Endodermal cell (in vitro differentiated cells): Measurements from ENCODE around the gene ZNF341. TPM values are rescaled to one million over a fixed set of nuclear protein-coding genes. Genes with fewer than 3 reads are reported as not detected.

Experiments used
- DNase-seq: peaks from one replicate; pipeline ENCODE4 v3.0.0-alpha.2; 2017
- H3K27ac ChIP-seq: 2 replicates; pipeline ENCODE4 v1.5.1; 2013; ENCODE audit warnings: mild to moderate bottlenecking, low read depth, low read length, moderate library complexity
- H3K27me3 ChIP-seq: 2 replicates; pipeline ENCODE4 v1.6.1; 2013; ENCODE audit warnings: mild to moderate bottlenecking, low read length, moderate library complexity; ENCODE audit not compliant: insufficient read depth, control insufficient read depth, poor library complexity, severe bottlenecking
- H3K36me3 ChIP-seq: 2 replicates; pipeline ENCODE4 v1.7.0; 2013; ENCODE audit warnings: mild to moderate bottlenecking, low read length, moderate library complexity; ENCODE audit not compliant: control insufficient read depth, insufficient read depth
- H3K4me1 ChIP-seq: one replicate; pipeline ENCODE4 v1.7.0; 2013; ENCODE audit warnings: low read length; ENCODE audit not compliant: control insufficient read depth, insufficient read depth
- H3K4me3 ChIP-seq: 2 replicates; pipeline ENCODE4 v1.5.1; 2013; ENCODE audit warnings: mild to moderate bottlenecking, low read length, moderate library complexity
- H3K9ac ChIP-seq: 2 replicates; pipeline ENCODE4 v1.6.1; 2013; ENCODE audit warnings: mild to moderate bottlenecking, low read length, moderate library complexity; ENCODE audit not compliant: poor library complexity, severe bottlenecking; ENCODE audit errors: extremely low read depth
- H3K9me3 ChIP-seq: 2 replicates; pipeline ENCODE4 v1.6.1; 2013; ENCODE audit warnings: mild to moderate bottlenecking, low read length, moderate library complexity; ENCODE audit not compliant: control insufficient read depth
- H3K27ac Mint-ChIP-seq: 2 replicates; pipeline ENCODE4 v1.8.0; 2020; ENCODE audit warnings: mixed read lengths
- H3K27me3 Mint-ChIP-seq: 2 replicates; pipeline ENCODE4 v1.8.0; 2021; ENCODE audit warnings: mild to moderate bottlenecking, mixed read lengths; ENCODE audit not compliant: insufficient read depth
- H3K36me3 Mint-ChIP-seq: 2 replicates; pipeline ENCODE4 v1.8.0; 2020; ENCODE audit warnings: low read depth, mixed read lengths
- H3K4me1 Mint-ChIP-seq: 2 replicates; pipeline ENCODE4 v1.8.0; 2020; ENCODE audit warnings: mixed read lengths
- H3K4me3 Mint-ChIP-seq: 2 replicates; pipeline ENCODE4 v1.8.0; 2020; ENCODE audit warnings: mild to moderate bottlenecking, moderate library complexity, mixed read lengths
- H3K9me3 Mint-ChIP-seq: 2 replicates; pipeline ENCODE4 v1.8.0; 2020; ENCODE audit warnings: mild to moderate bottlenecking, mixed read lengths
- WGBS, 2 experiments: methylation state at CpG; one replicate each; pipeline versions ENCODE4 v1.1.5 to v1.1.7; 2013; ENCODE audit warnings: missing lambda C conversion rate in 2 of 2, mixed read lengths in 1 of 2; ENCODE audit not compliant: insufficient coverage in 1 of 2, insufficient read length in 1 of 2; 5-methylcytosine and 5-hydroxymethylcytosine counted together
- total RNA-seq, 2 donors: library from RNA; stranded (reverse); fragmentation: NEBNext Ultra II Directional in 1 of 2; extraction: Animal tissue kit (Norgen Biotek cat#: 25700) in 1 of 2; gene quantifications; 2 replicates in 1 of 2; 3 replicates in 1 of 2; pipeline ENCODE4 v1.2.1, GENCODE V29; 2021
- TF ChIP-seq, protein P1 (sequence below): fragments of 200-600 bp; sonication (generic); conservative IDR thresholded peaks from 2 replicates; pipeline ENCODE4 v1.5.0; 2021; ENCODE audit warnings: antibody characterized with exemption, mild to moderate bottlenecking

The ZNF341 gene
- total RNA-seq, 2 donors from 2014 or later: 5.4 to 6.5 TPM

- Mint-ChIP-seq H3K36me3 (peaks cover 19% of the 10 kb centered on the region), H3K27me3 (no peaks in the 10 kb centered on the region), H3K4me1 (no peaks in the 10 kb centered on the region), H3K4me3 (no peak overlapping the region), H3K27ac (no peak overlapping the region), H3K9me3 (no peaks in the 10 kb centered on the region)
- Histone ChIP-seq H3K4me3 (no peak overlapping the region), H3K9me3 (no peaks in the 10 kb centered on the region), H3K27ac (no peak overlapping the region), H3K27me3 (no peaks in the 10 kb centered on the region), H3K4me1 (no peaks in the 10 kb centered on the region), H3K36me3 (peaks cover 10% of the 10 kb centered on the region), H3K9ac (no peak overlapping the region)
- TF ChIP-seq, protein P1, sequence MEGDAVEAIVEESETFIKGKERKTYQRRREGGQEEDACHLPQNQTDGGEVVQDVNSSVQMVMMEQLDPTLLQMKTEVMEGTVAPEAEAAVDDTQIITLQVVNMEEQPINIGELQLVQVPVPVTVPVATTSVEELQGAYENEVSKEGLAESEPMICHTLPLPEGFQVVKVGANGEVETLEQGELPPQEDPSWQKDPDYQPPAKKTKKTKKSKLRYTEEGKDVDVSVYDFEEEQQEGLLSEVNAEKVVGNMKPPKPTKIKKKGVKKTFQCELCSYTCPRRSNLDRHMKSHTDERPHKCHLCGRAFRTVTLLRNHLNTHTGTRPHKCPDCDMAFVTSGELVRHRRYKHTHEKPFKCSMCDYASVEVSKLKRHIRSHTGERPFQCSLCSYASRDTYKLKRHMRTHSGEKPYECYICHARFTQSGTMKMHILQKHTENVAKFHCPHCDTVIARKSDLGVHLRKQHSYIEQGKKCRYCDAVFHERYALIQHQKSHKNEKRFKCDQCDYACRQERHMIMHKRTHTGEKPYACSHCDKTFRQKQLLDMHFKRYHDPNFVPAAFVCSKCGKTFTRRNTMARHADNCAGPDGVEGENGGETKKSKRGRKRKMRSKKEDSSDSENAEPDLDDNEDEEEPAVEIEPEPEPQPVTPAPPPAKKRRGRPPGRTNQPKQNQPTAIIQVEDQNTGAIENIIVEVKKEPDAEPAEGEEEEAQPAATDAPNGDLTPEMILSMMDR: no peak
- 92 to 100% methylated on average over 3 of the region's 3 CpGs for WGBS, 2 experiments
- no peak for DNase-seq
These were observed 40.6 kb downstream of the ZNF341 start for GRCh38 chr20:33772439-33772838.

DNA sequence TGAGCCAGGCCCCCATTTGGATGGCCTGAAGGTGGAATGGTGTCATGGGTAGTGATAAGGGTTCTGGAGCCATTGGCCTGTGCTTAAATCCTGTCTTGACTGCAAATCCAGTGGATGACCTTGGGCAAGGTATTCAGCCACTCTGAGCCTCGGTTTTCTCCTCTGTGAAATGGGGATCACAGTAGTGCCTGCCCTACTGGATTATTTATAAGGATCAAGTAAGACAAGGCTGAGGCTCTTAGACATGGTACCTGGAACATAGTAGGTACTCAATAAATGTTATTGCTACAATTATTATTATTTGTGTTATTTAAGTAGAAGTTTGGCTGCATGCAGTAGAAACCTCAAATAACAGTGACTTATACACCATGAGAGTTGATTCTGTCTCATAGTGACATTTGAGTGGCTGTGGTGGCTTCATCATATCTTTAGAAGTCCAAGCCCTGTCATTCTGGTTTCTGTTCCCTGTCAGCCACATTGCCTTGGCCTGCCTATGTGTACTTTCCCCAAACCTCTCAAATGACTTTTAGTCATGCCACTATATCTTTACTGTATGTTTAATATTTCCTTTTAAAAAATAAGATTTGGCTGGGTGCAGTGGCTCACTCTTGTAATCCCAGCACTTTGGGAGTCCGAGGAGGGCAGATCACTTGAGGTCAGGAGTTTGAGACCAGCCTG is 41.8 kb downstream of the ZNF341 start:
- Mint-ChIP-seq H3K4me1 (peaks cover 4% of the 10 kb centered on the region), H3K9me3 (peaks cover 2% of the 10 kb centered on the region), H3K27ac (no peak overlapping the region), H3K4me3 (no peak overlapping the region), H3K36me3 (peaks cover 17% of the 10 kb centered on the region), H3K27me3 (no peaks in the 10 kb centered on the region)
- H3K27me3 ChIP-seq: no peaks in the 10 kb centered on the region
- TF ChIP-seq, protein P1: no peak
- no peak overlapping the region for H3K4me3 ChIP-seq
- no peak overlapping the region for H3K27ac ChIP-seq
- no peaks in the 10 kb centered on the region for H3K9me3 ChIP-seq
- DNase-seq: no peak
- peaks cover 4% of the 10 kb centered on the region for H3K36me3 ChIP-seq
- WGBS, 2 experiments: 94% methylated on average over 2 of the region's 2 CpGs; no CpG with 5 or more reads in 1 of the 2 experiments
- H3K4me1 ChIP-seq: no peaks in the 10 kb centered on the region
- H3K9ac ChIP-seq: no peak overlapping the region

GRCh38 chr20:33777816-33778215 is 46.0 kb downstream of the ZNF341 start:
- TF ChIP-seq, protein P1: no peak
- 91 to 100% methylated on average over 1 to 2 of the region's 2 CpGs for WGBS, 2 experiments
- Histone ChIP-seq H3K9ac (no peak overlapping the region), H3K9me3 (no peaks in the 10 kb centered on the region), H3K36me3 (peaks cover 4% of the 10 kb centered on the region), H3K27ac (no peak overlapping the region), H3K27me3 (no peaks in the 10 kb centered on the region), H3K4me1 (no peaks in the 10 kb centered on the region), H3K4me3 (no peak overlapping the region)
- Mint-ChIP-seq H3K36me3 (peaks cover 10% of the 10 kb centered on the region), H3K9me3 (peaks cover 2% of the 10 kb centered on the region), H3K4me1 (peaks cover 9% of the 10 kb centered on the region), H3K27me3 (no peaks in the 10 kb centered on the region), H3K4me3 (no peak overlapping the region), H3K27ac (no peak overlapping the region)
- no peak for DNase-seq
